Osteocyte (in vitro differentiated cells): ENCODE data around the gene SMAP1. TPM values are rescaled to one million over a fixed set of nuclear protein-coding genes. Genes with fewer than 3 reads are reported as not detected.

Source experiments
- DNase-seq: peaks from one replicate; pipeline ENCODE4 v3.0.0; 2021; ENCODE audit warnings: mixed read lengths; ENCODE audit not compliant: unreplicated experiment; ENCODE audit errors: extremely low spot score
- H3K27ac Mint-ChIP-seq: one replicate; pipeline ENCODE4 v1.8.0; 2021; ENCODE audit warnings: mild to moderate bottlenecking, mixed read lengths; ENCODE audit not compliant: unreplicated experiment
- H3K27me3 Mint-ChIP-seq: one replicate; pipeline ENCODE4 v1.8.0; 2021; ENCODE audit warnings: mixed read lengths; ENCODE audit not compliant: unreplicated experiment
- H3K36me3 Mint-ChIP-seq: one replicate; pipeline ENCODE4 v1.8.0; 2021; ENCODE audit warnings: mixed read lengths; ENCODE audit not compliant: unreplicated experiment
- H3K4me1 Mint-ChIP-seq: one replicate; pipeline ENCODE4 v1.8.0; 2021; ENCODE audit warnings: mixed read lengths; ENCODE audit not compliant: unreplicated experiment
- H3K4me3 Mint-ChIP-seq: one replicate; pipeline ENCODE4 v1.8.0; 2021; ENCODE audit warnings: mild to moderate bottlenecking, moderate library complexity, mixed read lengths; ENCODE audit not compliant: unreplicated experiment
- H3K9me3 Mint-ChIP-seq: one replicate; pipeline ENCODE4 v1.8.0; 2021; ENCODE audit warnings: mixed read lengths; ENCODE audit not compliant: unreplicated experiment
- total RNA-seq: library from RNA; stranded (reverse); gene quantifications from 2 replicates; pipeline ENCODE4 v1.2.1, GENCODE V29; 2021
- TF ChIP-seq, protein P1 (sequence below): fragments of 200-600 bp; sonication (generic); IDR thresholded peaks from 2 replicates; pipeline ENCODE4 v1.5.0; 2021; ENCODE audit warnings: antibody characterized with exemption, mild to moderate bottlenecking, moderate library complexity

The SMAP1 gene
- total RNA-seq, 1 donor from 2014 or later, result 27.2 TPM

DNA sequence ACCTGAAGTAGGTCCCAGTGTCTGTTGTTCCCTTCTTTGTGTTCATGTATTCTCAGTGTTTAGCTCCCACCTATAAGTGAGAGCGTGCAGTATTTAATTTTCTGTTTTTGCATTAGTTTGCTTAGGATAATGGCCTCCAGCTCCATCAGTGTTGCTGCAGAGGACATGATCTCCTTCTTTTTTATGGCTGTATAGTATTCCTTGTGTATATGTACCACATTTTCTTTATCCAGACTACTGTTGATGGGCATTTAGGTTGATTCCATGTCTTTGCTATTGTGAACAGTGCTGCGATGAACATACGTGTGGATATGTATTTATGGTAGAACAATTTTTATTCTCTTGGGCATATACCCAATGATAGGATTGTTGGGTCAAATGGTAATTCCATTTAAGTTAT, 163.7 kb downstream of the SMAP1 start:
- H3K4me3 Mint-ChIP-seq, result no peak overlapping the region
- DNase-seq, result no peak
- H3K9me3 Mint-ChIP-seq, result no peaks in the 10 kb centered on the region
- H3K27me3 Mint-ChIP-seq, result no peaks in the 10 kb centered on the region
- no peaks in the 10 kb centered on the region for H3K36me3 Mint-ChIP-seq
- H3K27ac Mint-ChIP-seq, result no peak overlapping the region
- H3K4me1 Mint-ChIP-seq, result peaks cover 11% of the 10 kb centered on the region
- TF ChIP-seq, protein P1, sequence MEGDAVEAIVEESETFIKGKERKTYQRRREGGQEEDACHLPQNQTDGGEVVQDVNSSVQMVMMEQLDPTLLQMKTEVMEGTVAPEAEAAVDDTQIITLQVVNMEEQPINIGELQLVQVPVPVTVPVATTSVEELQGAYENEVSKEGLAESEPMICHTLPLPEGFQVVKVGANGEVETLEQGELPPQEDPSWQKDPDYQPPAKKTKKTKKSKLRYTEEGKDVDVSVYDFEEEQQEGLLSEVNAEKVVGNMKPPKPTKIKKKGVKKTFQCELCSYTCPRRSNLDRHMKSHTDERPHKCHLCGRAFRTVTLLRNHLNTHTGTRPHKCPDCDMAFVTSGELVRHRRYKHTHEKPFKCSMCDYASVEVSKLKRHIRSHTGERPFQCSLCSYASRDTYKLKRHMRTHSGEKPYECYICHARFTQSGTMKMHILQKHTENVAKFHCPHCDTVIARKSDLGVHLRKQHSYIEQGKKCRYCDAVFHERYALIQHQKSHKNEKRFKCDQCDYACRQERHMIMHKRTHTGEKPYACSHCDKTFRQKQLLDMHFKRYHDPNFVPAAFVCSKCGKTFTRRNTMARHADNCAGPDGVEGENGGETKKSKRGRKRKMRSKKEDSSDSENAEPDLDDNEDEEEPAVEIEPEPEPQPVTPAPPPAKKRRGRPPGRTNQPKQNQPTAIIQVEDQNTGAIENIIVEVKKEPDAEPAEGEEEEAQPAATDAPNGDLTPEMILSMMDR, result no peak

DNA sequence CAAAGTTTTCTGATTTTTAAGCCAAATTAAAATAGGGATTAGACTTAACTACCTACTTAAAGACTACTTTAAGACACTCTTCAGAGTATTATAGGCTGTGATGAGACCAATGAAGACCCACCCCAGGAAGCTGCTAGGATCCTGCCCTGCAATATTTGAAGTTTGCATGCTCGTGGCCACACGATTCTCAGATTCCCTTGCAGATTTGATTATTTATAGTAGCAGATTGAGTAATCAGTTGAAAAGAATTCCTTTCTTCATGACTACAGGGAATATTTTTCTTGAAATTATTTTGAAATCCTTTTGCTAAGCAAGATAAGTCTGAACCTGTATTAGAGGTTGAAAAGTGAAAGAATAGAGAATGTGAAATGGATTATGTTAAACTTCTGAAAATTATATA, 166.8 kb downstream of the SMAP1 start:
- no peak for DNase-seq
- Mint-ChIP-seq H3K27me3 (no peaks in the 10 kb centered on the region), H3K27ac (no peak overlapping the region), H3K4me1 (peaks cover 16% of the 10 kb centered on the region), H3K36me3 (no peaks in the 10 kb centered on the region), H3K9me3 (no peaks in the 10 kb centered on the region), H3K4me3 (no peak overlapping the region)
- TF ChIP-seq, protein P1, result no peak

DNA sequence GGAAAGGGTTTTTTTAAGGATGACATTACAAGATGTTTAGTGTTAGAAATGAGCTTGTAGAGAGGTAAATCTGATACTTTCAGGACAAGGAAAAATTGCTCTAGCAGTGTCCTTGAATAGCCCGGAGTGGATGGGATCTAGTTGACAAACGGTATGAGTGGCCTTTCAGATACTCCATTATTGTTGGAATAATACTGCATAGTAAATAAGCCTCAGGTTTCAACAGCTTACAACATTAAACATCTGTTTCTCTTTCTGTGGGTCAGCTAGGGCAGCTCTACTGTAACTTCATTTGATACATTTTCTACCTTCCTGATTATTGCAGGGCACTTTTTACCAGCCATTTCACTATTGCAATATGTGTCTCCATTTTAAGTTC, 171.2 kb downstream of the SMAP1 start:
- Mint-ChIP-seq H3K4me3 (no peak overlapping the region), H3K27me3 (no peaks in the 10 kb centered on the region), H3K27ac (no peak overlapping the region), H3K4me1 (peaks cover 16% of the 10 kb centered on the region), H3K9me3 (no peaks in the 10 kb centered on the region), H3K36me3 (no peaks in the 10 kb centered on the region)
- TF ChIP-seq, protein P1, result no peak
- no peak for DNase-seq

DNA sequence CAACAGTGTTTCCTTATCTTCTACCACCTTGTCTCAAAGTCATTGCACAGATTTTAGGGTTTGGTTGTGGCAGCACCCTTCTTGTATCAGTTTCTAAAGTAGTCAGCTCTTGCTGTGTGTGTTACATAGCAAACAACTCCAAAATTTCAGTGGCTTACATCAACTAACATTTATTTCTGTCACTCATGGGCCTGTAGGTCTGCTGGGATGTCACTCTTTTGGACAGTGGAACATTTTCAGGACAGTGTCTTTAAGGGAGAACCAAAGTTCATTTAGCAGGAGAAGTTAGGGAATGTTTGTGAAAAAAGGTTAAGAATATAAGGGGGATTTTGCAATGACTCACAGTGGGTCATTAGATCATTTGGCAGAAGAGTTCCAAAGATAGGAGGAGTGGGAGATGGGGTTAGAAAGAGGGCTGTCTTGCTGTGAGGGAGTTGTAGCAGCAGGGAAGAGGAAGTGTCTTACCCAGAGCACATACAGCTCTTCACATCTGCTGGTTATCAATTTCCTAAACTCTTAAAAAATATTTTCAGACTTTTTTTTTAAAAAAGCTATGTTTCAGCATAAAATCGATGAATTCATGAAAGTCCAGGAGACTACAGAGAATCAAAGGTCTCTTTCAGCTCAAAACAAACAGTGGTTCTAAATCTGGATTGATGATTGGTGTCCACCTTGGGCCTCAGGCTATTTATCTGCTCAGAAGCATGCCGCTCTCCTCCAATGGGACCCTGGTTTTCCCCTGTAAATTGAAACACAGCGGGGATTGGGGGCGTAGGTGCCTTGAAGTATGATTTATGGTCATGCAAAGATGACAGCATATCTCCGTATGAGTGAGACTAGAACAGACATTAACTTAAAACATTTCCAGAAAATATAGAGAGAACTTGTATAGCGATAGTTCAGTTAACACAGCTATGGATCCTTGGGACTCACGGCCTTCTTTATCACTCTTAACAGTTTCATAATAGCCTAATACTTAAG, 171.9 kb downstream of the SMAP1 start:
- Mint-ChIP-seq H3K4me1 (peaks cover 9% of the 10 kb centered on the region), H3K27ac (no peak overlapping the region), H3K4me3 (no peak overlapping the region), H3K27me3 (no peaks in the 10 kb centered on the region), H3K9me3 (no peaks in the 10 kb centered on the region), H3K36me3 (no peaks in the 10 kb centered on the region)
- TF ChIP-seq, protein P1, result no peak
- no peak for DNase-seq

DNA sequence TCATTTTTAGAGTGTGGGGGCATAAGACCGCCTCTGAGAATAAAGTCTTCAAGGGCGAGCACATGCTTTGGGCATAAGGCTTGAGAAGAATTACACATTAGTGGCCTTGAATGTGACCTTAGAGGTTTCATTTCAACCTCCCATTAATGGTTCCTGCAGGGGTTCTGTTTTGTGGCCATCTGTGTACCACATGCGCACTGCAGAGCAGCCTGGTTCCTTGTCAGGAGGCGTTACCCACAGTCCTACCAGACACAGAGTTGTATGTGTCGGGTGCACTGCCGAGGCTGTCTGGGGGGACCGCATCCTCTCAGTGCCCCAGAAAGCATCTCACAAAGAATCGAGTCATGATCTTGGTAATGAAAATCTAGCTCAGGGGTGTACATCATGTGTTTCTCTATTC, 173.4 kb downstream of the SMAP1 start:
- Mint-ChIP-seq H3K27ac (no peak overlapping the region), H3K4me1 (peaks cover 8% of the 10 kb centered on the region), H3K27me3 (no peaks in the 10 kb centered on the region), H3K9me3 (no peaks in the 10 kb centered on the region), H3K36me3 (peaks cover under 1% of the 10 kb centered on the region), H3K4me3 (no peak overlapping the region)
- TF ChIP-seq, protein P1, result no peak
- DNase-seq, result no peak
